ENCODE measurements around the gene UNC119B.

The UNC119B gene

DNA sequence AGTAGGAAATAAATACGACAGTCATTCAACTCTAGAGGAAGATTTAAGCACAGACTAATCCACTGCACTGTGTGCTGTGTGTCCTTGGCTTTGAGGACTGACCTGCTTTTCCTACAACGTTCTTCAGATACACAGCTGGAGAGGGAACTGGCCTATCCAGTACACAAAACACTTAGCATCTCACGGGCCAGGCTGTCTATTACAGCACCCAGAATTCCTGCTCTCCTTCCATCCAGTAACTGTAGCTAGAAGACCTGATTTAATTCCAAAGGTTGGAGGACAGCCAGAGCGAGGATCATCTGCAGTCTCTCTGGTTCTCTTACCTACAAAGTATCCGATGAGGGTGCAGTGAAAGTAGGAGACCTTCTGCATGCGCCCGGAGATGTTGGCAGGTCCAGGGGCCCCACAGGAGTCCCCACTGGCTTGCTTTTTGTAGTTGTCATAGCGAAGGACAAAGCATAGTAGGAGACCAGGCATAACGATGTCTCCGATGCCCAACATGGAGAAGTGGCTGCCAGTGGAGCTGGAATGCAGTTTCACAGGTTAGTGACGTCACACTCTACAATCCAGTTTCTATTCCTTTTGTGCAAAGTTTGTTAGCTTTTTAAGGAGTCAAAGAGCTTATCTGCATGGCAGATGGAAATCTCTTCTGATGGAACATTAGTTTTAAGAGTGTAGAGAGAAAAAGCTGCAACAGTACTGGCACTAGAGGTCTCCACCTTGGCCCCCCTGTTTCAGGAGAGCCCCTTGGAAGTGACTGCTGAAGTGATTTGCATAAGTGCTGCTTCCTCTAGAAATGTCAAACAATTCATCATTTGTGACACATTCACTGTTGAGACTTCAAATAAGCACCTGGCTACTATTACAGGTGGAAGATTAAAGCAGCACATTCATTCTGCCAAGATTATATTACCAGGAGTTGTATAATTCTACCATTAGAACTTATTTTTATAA lies 57.1 kb downstream of the UNC119B start:
- no peak for DNase-seq (ENCODE audit: low read depth)

GRCh38 chr12:120771097-120771496 lies 60.8 kb downstream of the UNC119B start:
- no peak for DNase-seq (ENCODE audit: low read depth)
